GM12878 (cell line): Measurements from ENCODE around the gene ACVR1C.

ENCODE experiments used
- BCL11A ChIP-seq: IDR thresholded peaks from 2 replicates; pipeline ENCODE4 v1.6.1; 2011; ENCODE audit warnings: low read depth, low read length
- BCLAF1 ChIP-seq: fragments of 450-650 bp; IDR thresholded peaks from 2 replicates; pipeline ENCODE4 v1.6.1; 2017; ENCODE audit warnings: antibody characterized with exemption, mild to moderate bottlenecking, moderate library complexity
- CEBPB ChIP-seq, 2 experiments: fragments of 150-350 bp in 1 of 2; IDR thresholded peaks; 2 replicates each; pipeline ENCODE4 v1.6.1; 2012 to 2014; ENCODE audit warnings: low read depth in 2 of 2, low read length in 2 of 2, borderline replicate concordance in 1 of 2, inconsistent platforms in 1 of 2
- FOXK2 ChIP-seq: fragments of 450-650 bp; IDR thresholded peaks from 2 replicates; pipeline ENCODE4 v1.6.1; 2017; ENCODE audit warnings: mild to moderate bottlenecking, moderate library complexity
- POLR2AphosphoS5 ChIP-seq: IDR thresholded peaks from 2 replicates; pipeline ENCODE4 v1.6.1; 2011; ENCODE audit warnings: mild to moderate bottlenecking, low read length, inconsistent platforms
- RAD21 ChIP-seq: IDR thresholded peaks from 2 replicates; pipeline ENCODE4 v1.6.1; 2011; ENCODE audit warnings: mild to moderate bottlenecking, low read depth, low read length, moderate library complexity; ENCODE audit not compliant: insufficient read depth
- RCOR1 ChIP-seq: conservative IDR thresholded peaks from 2 replicates; pipeline ENCODE4 v1.6.1; 2012; ENCODE audit warnings: low read depth, low read length, improper control_type of control experiment
- TAF1 ChIP-seq: IDR thresholded peaks from 2 replicates; pipeline ENCODE4 v1.6.1; 2011; ENCODE audit warnings: mild to moderate bottlenecking, low read depth, low read length, borderline replicate concordance
- USF2 ChIP-seq: IDR thresholded peaks from 2 replicates; pipeline ENCODE4 v1.6.1; 2011; ENCODE audit warnings: low read depth, low read length, improper control_type of control experiment, borderline replicate concordance
- ZNF207 ChIP-seq: fragments of 450-650 bp; IDR thresholded peaks from 2 replicates; pipeline ENCODE4 v1.6.1; 2014; ENCODE audit warnings: antibody characterized with exemption, mild to moderate bottlenecking, borderline replicate concordance

GRCh38 chr2:157631861-157632260, 3.2 kb upstream of the ACVR1C start:
- TF ChIP-seq USF2 (no peak), FOXK2 (no peak), BCL11A (no peak), TAF1 (no peak), CEBPB (IDR thresholded peaks at IDR 0.05; ENCODE audit: borderline replicate concordance in 1 of 2, low read depth in 2 of 2, low read length in 2 of 2) (no peak), ZNF207 (no peak), RCOR1 (no peak), BCLAF1 (no peak), RAD21 (no peak), POLR2AphosphoS5 (no peak)
